Activated CD4-positive, alpha-beta T cell treated with anti-CD3 and anti-CD28 coated beads, Interleukin-2, amount 10 ng/mL, durations not matched to agents 7 days and 5 days (primary cell): ENCODE measurements around the gene NTMT2. TPM values are rescaled to one million over a fixed set of nuclear protein-coding genes. Genes with fewer than 3 reads are reported as not detected.

Experiments used
- CTCF ChIA-PET: fragments of 350-600 bp; sonication (Branson Sonifier 250); formaldehyde crosslinking; loops from one replicate; lab custom pipeline; 2021; ENCODE audit warnings: antibody characterized with exemption; lab: Charles Lee
- POLR2A ChIA-PET: fragments of 350-600 bp; sonication (Branson Sonifier 250); formaldehyde crosslinking; loops from one replicate; lab custom pipeline; 2021; ENCODE audit warnings: antibody characterized with exemption; lab: Charles Lee
- DNase-seq: peaks from one replicate; pipeline ENCODE4 v3.0.0-alpha.2; 2020
- H3K27ac Mint-ChIP-seq: one replicate; pipeline ENCODE4 v1.8.0; 2021; ENCODE audit warnings: mild to moderate bottlenecking, moderate library complexity, mixed read lengths
- H3K27me3 Mint-ChIP-seq: one replicate; pipeline ENCODE4 v1.8.0; 2021; ENCODE audit warnings: mixed read lengths
- H3K36me3 Mint-ChIP-seq: one replicate; pipeline ENCODE4 v1.8.0; 2021; ENCODE audit warnings: low read depth, mixed read lengths
- H3K4me1 Mint-ChIP-seq: one replicate; pipeline ENCODE4 v1.8.0; 2021; ENCODE audit warnings: mixed read lengths
- H3K4me3 Mint-ChIP-seq: one replicate; pipeline ENCODE4 v1.8.0; 2021; ENCODE audit warnings: mild to moderate bottlenecking, moderate library complexity, mixed read lengths
- H3K9me3 Mint-ChIP-seq: one replicate; pipeline ENCODE4 v1.8.0; 2021; ENCODE audit warnings: mixed read lengths
- total RNA-seq, 2 experiments: library from RNA; stranded (reverse); gene quantifications; one replicate each; pipeline ENCODE4 v1.2.3, GENCODE V29; 2021

NTMT2 gene
- total RNA-seq, 2 experiments from 2014 or later = not detected

DNA sequence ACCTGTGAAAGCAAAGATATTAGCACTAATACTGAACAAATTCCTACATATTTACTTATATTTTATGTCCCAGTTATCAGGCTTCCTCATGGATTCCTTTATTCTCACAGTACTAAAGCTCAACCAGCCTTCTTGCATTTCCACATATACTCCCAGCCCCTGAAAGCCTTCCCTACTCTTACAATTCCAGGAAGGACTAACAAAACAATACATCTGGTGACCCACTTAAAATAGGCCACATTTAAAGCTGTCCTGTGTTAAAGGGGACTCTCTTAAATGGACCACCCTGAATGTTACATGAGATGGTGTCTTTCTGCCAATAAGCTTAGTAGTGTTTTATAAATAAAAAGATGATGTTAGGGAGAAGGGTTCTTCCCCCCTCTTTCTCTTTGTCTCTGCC lies 54.4 kb downstream of the NTMT2 start:
- H3K4me3 Mint-ChIP-seq = no peak overlapping the region
- H3K27me3 Mint-ChIP-seq = peaks cover 7% of the 10 kb centered on the region
- H3K9me3 Mint-ChIP-seq = no peaks in the 10 kb centered on the region
- no peaks in the 10 kb centered on the region for H3K36me3 Mint-ChIP-seq
- no peaks in the 10 kb centered on the region for H3K4me1 Mint-ChIP-seq
- H3K27ac Mint-ChIP-seq = no peak overlapping the region
- ChIA-PET POLR2A (no interaction called here), CTCF (no interaction called here)
- DNase-seq = no peak

DNA sequence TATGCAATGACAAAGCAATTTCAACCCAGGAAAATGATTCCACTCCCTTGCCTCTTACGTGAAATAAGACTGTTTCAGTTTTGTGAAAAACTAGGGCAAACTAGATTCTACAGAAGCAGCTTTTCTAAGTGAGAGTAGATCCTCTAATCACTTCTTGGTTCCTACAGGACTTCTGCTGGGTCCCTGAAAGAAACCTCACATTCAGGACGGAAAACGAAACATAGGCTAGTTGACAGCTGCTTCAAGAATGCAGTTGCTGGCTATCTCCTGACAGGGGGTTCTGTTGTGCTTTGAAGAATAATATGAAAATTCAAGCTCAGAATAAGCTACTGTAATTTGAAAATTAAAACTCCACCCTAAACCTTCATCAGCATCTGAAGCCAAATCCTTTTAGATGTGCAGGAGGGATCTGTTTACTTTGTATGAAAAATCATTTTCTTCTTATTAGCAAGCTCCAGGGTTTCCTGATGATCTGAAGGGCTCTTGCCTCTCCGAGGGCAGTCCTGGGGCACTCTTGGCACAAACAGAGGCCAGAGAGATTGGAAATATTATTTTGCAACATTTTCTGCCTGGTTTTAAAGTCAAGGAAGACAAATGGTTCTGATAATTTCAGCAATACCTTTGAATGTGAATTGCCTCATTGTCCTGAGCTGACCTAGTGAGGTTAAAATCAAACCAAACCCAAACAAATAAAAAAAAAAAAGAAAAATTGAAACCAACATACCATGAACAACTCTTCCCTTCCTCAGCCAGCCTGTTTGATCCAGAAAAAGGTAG lies 55.0 kb downstream of the NTMT2 start:
- H3K36me3 Mint-ChIP-seq = no peaks in the 10 kb centered on the region
- peaks cover 7% of the 10 kb centered on the region for H3K27me3 Mint-ChIP-seq

DNA sequence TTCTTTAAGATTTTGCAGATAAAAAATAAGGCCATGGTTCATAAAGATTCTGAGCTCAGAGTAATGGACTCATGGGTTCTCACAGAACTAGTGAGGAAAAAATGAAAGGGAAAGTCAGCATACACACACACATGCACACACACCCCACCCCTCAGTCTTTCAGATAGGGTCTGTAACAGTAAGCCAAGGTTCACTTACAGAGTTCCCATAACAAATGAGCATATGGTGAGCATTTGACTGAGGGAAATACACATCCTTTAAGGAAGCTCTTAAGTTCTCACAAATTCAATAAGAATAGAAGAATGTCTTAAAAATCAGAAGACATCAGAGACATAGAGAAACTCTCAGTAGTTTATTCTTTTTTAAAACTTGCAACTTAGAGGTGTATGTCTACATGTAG lies 57.9 kb downstream of the NTMT2 start:
- Mint-ChIP-seq H3K4me1 (no peaks in the 10 kb centered on the region), H3K36me3 (no peaks in the 10 kb centered on the region), H3K4me3 (no peak overlapping the region), H3K9me3 (peaks cover 6% of the 10 kb centered on the region), H3K27ac (no peak overlapping the region), H3K27me3 (peaks cover 4% of the 10 kb centered on the region)
- DNase-seq = no peak
- ChIA-PET POLR2A (no interaction called here), CTCF (no interaction called here)

More for the DNA sequence above, 55.0 kb downstream of the NTMT2 start:
- no peaks in the 10 kb centered on the region for H3K9me3 Mint-ChIP-seq
- DNase-seq = no peak
- ChIA-PET CTCF (no interaction called here), POLR2A (no interaction called here)
- no peak overlapping the region for H3K4me3 Mint-ChIP-seq
- no peaks in the 10 kb centered on the region for H3K4me1 Mint-ChIP-seq
- no peak overlapping the region for H3K27ac Mint-ChIP-seq

DNA sequence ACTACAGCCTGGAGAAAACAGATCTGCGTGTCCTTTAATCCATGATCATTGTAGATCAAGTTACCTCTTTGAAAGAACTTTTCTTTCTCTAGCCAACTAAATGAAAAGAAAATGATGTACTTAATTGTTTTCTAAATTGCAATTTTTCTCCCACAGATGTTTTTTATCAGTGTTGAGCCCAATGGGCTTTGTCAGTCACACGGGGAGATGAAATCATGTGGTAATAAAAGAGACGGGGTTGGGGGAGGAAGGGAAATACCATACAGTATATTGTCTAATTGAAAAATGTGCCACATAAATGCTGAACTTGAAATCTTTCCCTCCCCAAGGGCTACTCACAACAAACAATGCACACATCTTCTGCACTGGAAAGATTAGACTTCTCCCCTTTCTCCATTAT lies 58.4 kb downstream of the NTMT2 start:
- DNase-seq = no peak
- Mint-ChIP-seq H3K9me3 (peaks cover 6% of the 10 kb centered on the region), H3K27ac (no peak overlapping the region), H3K27me3 (peaks cover 4% of the 10 kb centered on the region), H3K4me3 (no peak overlapping the region), H3K36me3 (no peaks in the 10 kb centered on the region), H3K4me1 (no peaks in the 10 kb centered on the region)
- ChIA-PET POLR2A (no interaction called here), CTCF (no interaction called here)

DNA sequence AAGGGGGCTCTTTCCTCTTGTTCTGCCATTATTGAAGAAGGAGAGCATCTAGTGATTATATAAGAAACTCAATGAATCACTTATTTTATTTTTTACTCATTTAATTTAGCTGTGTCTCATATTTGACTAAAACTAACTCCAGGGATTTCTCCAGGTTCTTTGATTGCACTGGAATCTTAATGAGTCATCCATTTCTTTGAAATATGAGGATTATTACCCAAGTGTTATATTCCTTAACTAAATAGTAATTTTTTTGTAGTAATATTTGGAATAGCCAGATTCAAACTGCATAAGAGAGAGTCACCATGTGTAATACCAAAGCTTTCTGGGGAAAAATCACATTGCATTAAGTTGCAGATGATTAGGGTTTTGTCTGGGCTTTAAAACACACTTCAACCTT lies 59.5 kb downstream of the NTMT2 start:
- ChIA-PET CTCF (no interaction called here), POLR2A (no interaction called here)
- Mint-ChIP-seq H3K27me3 (peaks cover 4% of the 10 kb centered on the region), H3K4me1 (no peaks in the 10 kb centered on the region), H3K36me3 (no peaks in the 10 kb centered on the region), H3K27ac (no peak overlapping the region), H3K9me3 (peaks cover 6% of the 10 kb centered on the region), H3K4me3 (no peak overlapping the region)
- DNase-seq = no peak

DNA sequence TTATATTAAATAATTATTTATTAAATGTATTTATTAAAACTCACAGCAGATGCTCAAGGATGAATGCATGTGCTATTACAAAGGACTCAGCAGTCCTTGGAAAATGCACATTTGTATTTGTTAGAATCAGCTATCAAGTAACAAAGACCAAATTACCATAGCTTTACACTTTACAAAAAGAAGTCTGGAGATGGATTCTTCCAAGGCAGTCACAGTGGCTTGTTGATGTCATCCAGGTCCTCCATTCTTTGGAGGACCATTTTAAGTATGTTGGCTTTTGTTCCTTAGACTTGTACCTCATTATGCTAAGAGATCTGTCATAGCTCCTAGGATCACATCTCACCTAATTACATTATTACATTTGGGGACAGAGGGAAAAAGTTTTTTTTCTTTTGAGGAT lies 63.4 kb downstream of the NTMT2 start:
- H3K4me3 Mint-ChIP-seq = no peak overlapping the region
- ChIA-PET POLR2A (no interaction called here), CTCF (no interaction called here)
- H3K4me1 Mint-ChIP-seq = no peaks in the 10 kb centered on the region
- H3K36me3 Mint-ChIP-seq = no peaks in the 10 kb centered on the region
- no peak for DNase-seq
- H3K27me3 Mint-ChIP-seq = peaks cover 15% of the 10 kb centered on the region
- H3K9me3 Mint-ChIP-seq = peaks cover 6% of the 10 kb centered on the region
- no peak overlapping the region for H3K27ac Mint-ChIP-seq

DNA sequence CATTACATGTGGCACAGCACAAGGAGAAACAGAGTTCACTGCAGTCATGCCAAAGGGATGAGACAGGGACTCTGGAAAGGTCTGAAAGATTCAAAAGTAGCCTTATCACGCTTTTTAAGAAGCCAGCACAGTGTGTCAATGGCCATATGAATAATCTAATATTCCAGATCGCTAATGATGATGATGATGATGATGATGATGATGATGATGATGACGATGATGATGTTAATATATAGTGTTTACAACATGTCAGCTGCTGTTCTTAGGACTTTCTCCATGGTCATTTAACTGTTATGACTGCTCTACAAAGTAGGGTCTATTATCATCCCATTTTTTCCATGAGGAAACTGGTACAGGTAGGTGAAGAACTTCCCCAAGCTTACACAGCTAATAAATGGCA lies 64.4 kb downstream of the NTMT2 start:
- no peak for DNase-seq
- Mint-ChIP-seq H3K4me1 (no peaks in the 10 kb centered on the region), H3K9me3 (peaks cover 6% of the 10 kb centered on the region), H3K36me3 (no peaks in the 10 kb centered on the region), H3K27ac (no peak overlapping the region), H3K27me3 (peaks cover 18% of the 10 kb centered on the region), H3K4me3 (no peak overlapping the region)
- ChIA-PET CTCF (no interaction called here), POLR2A (no interaction called here)

DNA sequence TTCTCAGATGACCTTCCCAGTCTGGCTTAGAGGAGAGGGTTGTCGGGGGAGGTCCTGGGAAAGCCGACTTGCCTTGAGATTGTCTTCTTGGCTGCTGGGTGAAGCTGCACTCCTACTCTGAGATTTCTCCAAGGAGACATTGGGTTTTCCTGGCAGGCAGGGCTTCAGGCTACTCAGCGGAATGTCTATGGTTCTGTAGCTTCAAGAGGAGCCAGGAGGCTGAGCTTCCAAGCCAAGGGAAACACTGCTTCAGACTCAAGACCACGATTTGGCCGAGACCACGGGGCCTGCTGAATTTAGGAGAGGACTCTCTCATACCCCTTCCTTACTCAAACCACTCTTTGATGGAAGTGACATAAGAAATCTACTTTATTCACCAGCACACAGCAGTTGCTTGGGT lies 67.8 kb downstream of the NTMT2 start:
- DNase-seq = no peak
- ChIA-PET CTCF (no interaction called here), POLR2A (no interaction called here)
- Mint-ChIP-seq H3K27ac (no peak overlapping the region), H3K4me3 (no peak overlapping the region), H3K36me3 (no peaks in the 10 kb centered on the region), H3K9me3 (no peaks in the 10 kb centered on the region), H3K4me1 (no peaks in the 10 kb centered on the region), H3K27me3 (peaks cover 21% of the 10 kb centered on the region)

DNA sequence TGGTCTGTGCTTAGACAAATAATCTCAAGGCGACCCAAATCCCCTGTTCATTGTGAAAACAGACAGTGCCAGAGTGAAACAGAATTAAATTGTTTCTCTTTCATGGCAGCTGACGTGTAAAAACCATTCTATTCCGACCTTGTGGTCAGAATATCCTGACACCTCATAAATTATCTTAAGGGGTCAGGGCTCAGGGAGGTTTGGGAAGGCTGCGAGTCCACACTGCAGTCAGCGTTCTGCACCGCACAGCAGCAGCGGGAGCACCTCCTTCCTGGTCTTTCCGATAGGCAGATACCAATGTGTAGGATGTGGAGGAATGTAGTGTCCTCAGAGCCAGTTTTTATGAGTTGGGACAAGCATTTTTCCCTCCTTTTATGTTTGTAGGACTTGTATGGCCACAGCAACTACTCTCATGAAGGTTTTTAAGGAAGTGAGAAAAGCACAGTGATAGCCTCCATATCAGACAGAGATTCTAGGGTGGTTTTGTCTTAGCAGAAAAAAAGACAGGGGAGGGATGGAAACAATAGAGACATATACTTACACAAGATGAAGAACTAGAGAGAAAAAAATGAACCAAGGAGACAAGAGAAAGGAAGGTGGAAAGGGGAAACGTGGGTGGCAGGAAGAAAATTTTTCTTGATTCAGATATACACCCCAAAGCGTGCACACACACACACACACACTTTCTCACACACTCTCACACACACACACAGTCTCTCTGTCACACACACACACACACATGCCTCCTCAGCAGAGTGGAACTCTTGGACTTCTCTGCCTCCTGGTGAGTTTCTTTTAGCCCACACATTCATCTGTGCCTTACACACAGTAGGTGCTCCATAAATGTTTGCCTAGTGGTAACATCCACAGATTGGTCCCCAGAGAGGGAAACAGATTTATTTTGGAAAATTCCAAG lies 68.6 kb downstream of the NTMT2 start:
- H3K36me3 Mint-ChIP-seq = no peaks in the 10 kb centered on the region
- H3K4me1 Mint-ChIP-seq = no peaks in the 10 kb centered on the region
- H3K27me3 Mint-ChIP-seq = peaks cover 21% of the 10 kb centered on the region
- ChIA-PET CTCF (no interaction called here), POLR2A (no interaction called here)
- H3K4me3 Mint-ChIP-seq = no peak overlapping the region
- H3K27ac Mint-ChIP-seq = no peak overlapping the region
- no peaks in the 10 kb centered on the region for H3K9me3 Mint-ChIP-seq
- no peak for DNase-seq

DNA sequence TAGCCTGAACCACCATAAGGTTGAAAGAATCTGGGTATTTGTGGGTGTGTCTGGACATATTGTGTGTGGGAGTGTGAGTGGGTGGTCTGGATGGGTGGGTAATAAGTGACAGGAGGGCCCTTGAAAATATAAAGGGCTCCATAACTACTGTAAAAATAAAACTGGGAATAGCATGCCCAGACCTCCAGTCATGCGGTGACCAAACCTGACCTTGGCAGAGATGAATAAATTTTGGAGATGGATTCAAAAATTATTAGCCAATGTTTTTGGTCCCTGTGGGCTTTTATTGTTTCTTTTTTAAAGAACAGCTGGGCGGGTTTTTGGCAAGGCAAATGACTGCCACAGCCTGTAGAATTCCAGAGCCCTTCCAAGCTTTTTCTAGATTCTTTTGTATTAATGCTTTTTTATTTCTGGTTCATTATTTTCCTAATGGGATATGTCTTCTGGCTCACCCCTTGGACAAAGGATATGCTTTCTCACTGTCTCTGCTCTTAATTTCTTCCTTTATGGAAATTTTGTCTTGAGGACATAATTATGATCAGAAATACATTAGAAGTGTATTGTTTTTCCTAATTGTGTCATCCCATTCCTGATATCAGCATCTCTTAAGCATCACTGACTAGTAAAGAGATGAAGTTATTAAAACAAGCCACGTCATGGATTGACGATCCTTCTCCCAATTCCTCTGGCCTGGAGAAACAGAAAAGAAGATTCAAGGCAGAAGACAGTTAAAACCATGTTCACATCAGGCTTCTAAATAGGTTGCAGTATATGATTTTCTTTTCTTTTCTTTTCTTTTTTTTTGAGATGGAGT lies 69.5 kb downstream of the NTMT2 start:
- Mint-ChIP-seq H3K27ac (no peak overlapping the region), H3K36me3 (no peaks in the 10 kb centered on the region), H3K4me1 (no peaks in the 10 kb centered on the region), H3K27me3 (peaks cover 21% of the 10 kb centered on the region), H3K9me3 (no peaks in the 10 kb centered on the region), H3K4me3 (no peak overlapping the region)
- CTCF ChIA-PET = no interaction called here
- POLR2A ChIA-PET = no interaction called here
- DNase-seq = no peak

DNA sequence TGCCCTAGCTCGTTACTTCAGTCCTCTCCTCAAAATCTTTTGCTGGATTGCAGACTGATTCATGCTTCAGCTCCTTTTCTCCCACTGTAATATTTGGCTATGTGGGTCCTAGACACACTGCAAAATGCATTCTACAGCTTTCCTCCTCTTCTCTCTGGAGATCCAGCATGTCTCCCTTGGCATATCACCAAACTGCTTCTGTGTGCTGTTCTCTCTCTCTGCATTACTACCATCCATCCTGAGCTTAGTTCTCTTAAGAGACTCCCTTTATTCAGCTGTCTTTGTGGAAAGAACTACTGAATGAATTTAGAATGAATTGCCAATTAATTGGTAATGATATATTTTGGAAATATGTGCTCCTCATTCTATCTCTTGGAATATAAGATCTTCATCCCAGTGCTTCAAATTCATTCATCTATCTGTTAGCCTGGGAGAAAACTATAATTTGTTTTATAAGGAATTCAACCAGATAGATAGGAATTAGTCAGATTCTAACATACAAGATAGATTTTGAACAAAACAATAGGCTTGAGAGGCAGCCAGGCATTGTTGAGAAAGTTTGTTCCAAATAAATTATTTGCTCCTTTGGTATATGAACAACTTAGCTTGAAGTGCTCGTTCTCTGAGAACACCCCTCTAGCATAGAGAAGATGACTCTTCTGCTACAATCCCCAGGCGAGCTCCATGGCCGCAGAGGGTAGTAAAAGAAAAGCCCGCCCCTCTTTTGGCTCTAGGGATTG lies 71.9 kb downstream of the NTMT2 start:
- peaks cover 15% of the 10 kb centered on the region for H3K27me3 Mint-ChIP-seq
- H3K9me3 Mint-ChIP-seq = no peaks in the 10 kb centered on the region
- no peak for DNase-seq
- POLR2A ChIA-PET = no interaction called here
- no peaks in the 10 kb centered on the region for H3K4me1 Mint-ChIP-seq
- H3K4me3 Mint-ChIP-seq = no peak overlapping the region
- no peak overlapping the region for H3K27ac Mint-ChIP-seq
- CTCF ChIA-PET = no interaction called here
- no peaks in the 10 kb centered on the region for H3K36me3 Mint-ChIP-seq

DNA sequence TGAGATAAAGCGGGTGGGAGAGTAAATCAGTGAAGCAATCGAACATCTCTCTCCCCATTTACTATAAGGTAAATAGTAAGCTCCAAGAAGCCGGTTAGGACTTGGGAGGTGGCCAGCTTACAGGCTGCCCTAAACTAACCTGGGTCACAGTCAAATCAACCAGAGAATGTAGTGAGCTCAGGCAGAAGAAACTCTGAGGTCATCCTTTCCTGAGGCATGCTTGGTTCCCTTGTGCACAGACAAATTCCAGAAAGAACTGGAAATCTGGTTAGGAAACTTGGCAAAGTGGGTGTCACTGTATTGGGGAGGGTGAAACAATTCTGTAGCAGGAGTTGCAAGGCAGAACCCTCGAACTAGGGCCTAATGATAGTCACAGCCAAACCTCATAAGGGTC lies 72.5 kb downstream of the NTMT2 start:
- H3K36me3 Mint-ChIP-seq = no peaks in the 10 kb centered on the region
- H3K27me3 Mint-ChIP-seq = peaks cover 15% of the 10 kb centered on the region
- H3K4me1 Mint-ChIP-seq = no peaks in the 10 kb centered on the region
- POLR2A ChIA-PET = no interaction called here
- no peak overlapping the region for H3K4me3 Mint-ChIP-seq
- CTCF ChIA-PET = no interaction called here
- no peak overlapping the region for H3K27ac Mint-ChIP-seq
- H3K9me3 Mint-ChIP-seq = peaks cover under 1% of the 10 kb centered on the region
- no peak for DNase-seq
